NB4 (cell line): ENCODE results near the gene MYO9B.

ENCODE experiments used
- MYC ChIP-seq: IDR thresholded peaks from 2 replicates; pipeline ENCODE4 v1.6.1; 2011; ENCODE audit warnings: low read depth, low read length
- POLR2A ChIP-seq: IDR thresholded peaks from 2 replicates; pipeline ENCODE4 v1.6.1; 2011; ENCODE audit warnings: mild to moderate bottlenecking; ENCODE audit not compliant: insufficient read length; ENCODE audit errors: extremely low read depth
- TF ChIP-seq, protein P1 (sequence below): IDR thresholded peaks from one replicate; pipeline ENCODE4 v1.5.1; 2012; ENCODE audit warnings: low read depth, low read length
- TF ChIP-seq, protein P2 (sequence below): IDR thresholded peaks from 2 replicates; pipeline ENCODE4 v1.6.1; 2011; ENCODE audit warnings: low read depth, low read length

DNA sequence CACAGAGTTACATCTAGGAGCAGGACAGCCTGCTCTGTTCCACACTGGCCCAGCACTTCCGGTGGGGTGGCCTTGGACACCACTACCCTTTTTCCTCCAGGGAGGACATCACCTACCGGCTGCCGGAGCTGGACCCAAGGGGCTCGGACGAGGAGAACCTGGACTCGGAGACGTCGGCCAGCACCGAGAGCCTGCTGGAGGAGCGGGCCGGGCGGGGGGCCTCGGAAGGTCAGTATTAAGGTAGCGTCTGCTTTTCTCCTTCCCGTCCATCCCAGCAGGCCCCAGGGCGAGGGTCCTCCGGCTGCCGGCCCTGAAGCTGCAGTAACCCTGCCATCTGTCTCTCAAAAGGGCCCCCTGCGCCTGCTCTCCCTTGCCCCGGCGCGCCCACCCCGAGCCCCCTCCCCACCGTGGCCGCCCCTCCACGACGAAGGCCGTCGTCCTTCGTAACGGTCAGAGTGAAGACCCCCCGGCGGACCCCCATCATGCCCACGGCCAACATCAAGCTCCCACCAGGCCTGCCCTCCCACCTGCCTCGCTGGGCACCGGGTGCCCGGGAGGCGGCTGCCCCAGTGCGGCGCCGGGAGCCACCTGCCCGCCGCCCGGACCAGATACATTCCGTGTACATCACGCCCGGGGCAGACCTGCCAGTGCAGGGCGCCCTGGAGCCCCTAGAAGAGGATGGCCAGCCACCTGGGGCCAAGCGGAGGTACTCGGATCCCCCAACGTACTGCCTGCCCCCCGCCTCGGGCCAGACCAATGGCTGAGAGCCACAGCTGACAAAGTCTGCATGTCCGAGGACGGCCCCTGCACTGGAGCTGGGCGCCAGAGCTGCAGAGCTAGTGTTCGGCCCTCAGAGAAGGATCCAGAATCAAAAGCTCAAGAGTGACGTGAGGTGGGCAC lies 136.2 kb downstream of the MYO9B start:
- TF ChIP-seq, protein P1, sequence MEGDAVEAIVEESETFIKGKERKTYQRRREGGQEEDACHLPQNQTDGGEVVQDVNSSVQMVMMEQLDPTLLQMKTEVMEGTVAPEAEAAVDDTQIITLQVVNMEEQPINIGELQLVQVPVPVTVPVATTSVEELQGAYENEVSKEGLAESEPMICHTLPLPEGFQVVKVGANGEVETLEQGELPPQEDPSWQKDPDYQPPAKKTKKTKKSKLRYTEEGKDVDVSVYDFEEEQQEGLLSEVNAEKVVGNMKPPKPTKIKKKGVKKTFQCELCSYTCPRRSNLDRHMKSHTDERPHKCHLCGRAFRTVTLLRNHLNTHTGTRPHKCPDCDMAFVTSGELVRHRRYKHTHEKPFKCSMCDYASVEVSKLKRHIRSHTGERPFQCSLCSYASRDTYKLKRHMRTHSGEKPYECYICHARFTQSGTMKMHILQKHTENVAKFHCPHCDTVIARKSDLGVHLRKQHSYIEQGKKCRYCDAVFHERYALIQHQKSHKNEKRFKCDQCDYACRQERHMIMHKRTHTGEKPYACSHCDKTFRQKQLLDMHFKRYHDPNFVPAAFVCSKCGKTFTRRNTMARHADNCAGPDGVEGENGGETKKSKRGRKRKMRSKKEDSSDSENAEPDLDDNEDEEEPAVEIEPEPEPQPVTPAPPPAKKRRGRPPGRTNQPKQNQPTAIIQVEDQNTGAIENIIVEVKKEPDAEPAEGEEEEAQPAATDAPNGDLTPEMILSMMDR, result no peak
- TF ChIP-seq MYC (no peak), POLR2A (no peak)
- TF ChIP-seq, protein P2, sequence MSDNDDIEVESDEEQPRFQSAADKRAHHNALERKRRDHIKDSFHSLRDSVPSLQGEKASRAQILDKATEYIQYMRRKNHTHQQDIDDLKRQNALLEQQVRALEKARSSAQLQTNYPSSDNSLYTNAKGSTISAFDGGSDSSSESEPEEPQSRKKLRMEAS, result no peak
